ENCODE results near the gene MKI67.

The MKI67 gene

GRCh38 chr10:128161031-128161430 lies 34.8 kb upstream of the MKI67 start:
- H3K36me3 ChIP-seq (replicated peaks; ENCODE audit: insufficient read depth, low read length) = no peaks in the 10 kb centered on the region
- no peak overlapping the region for H2AFZ ChIP-seq (ENCODE audit: low read length)
- H3K27me3 ChIP-seq (replicated peaks; ENCODE audit: insufficient read depth, low read length) = no peaks in the 10 kb centered on the region
- no peaks in the 10 kb centered on the region for H3K9me3 ChIP-seq (replicated peaks; ENCODE audit: insufficient read depth, low read length)
- no peak overlapping the region for H3K4me3 ChIP-seq (ENCODE audit: low read length)
- H3F3A ChIP-seq (ENCODE audit: insufficient read depth, low read length) = no peaks in the 10 kb centered on the region
- DNase-seq = no peak
- H3K9me2 ChIP-seq (replicated peaks; ENCODE audit: insufficient read depth, low read length) = no peaks in the 10 kb centered on the region
- H4K20me1 ChIP-seq (ENCODE audit: insufficient read depth, low read length) = no peaks in the 10 kb centered on the region
- no peak overlapping the region for H3K4me2 ChIP-seq (ENCODE audit: low read depth, low read length)
- TF ChIP-seq CTCF (IDR thresholded peaks at IDR 0.05; ENCODE audit: low read length) (no peak), EZH2phosphoT487 (IDR thresholded peaks at IDR 0.05; ENCODE audit: low read length) (no peak), EZH2 (optimal IDR thresholded peaks at IDR 0.05; ENCODE audit: low read depth, low read length) (no peak)
- no peak overlapping the region for H3K9ac ChIP-seq (ENCODE audit: low read length)
- H3K27ac ChIP-seq (ENCODE audit: low read length) = no peak overlapping the region
- H3K79me2 ChIP-seq (ENCODE audit: low read length) = no peaks in the 10 kb centered on the region
- H3K4me1 ChIP-seq (ENCODE audit: low read length) = 0 out of 2 replicates have a peak, but pooled peaks cover 3% of the 10 kb centered on the region

GRCh38 chr10:128160297-128160711 lies 34.1 kb upstream of the MKI67 start:
- Histone ChIP-seq H3K9me3 (replicated peaks; ENCODE audit: insufficient read depth, low read length) (no peaks in the 10 kb centered on the region), H3K27me3 (replicated peaks; ENCODE audit: insufficient read depth, low read length) (no peaks in the 10 kb centered on the region), H3K36me3 (replicated peaks; ENCODE audit: insufficient read depth, low read length) (no peaks in the 10 kb centered on the region), H3K9me2 (replicated peaks; ENCODE audit: insufficient read depth, low read length) (no peaks in the 10 kb centered on the region), H3K27ac (ENCODE audit: low read length) (no peak overlapping the region), H3F3A (ENCODE audit: insufficient read depth, low read length) (no peaks in the 10 kb centered on the region), H2AFZ (ENCODE audit: low read length) (no peak overlapping the region), H3K4me2 (ENCODE audit: low read depth, low read length) (no peak overlapping the region), H3K9ac (ENCODE audit: low read length) (no peak overlapping the region), H3K4me3 (ENCODE audit: low read length) (no peak overlapping the region), H4K20me1 (ENCODE audit: insufficient read depth, low read length) (no peaks in the 10 kb centered on the region), H3K4me1 (ENCODE audit: low read length) (0 out of 2 replicates have a peak, but pooled peaks cover 3% of the 10 kb centered on the region), H3K79me2 (ENCODE audit: low read length) (no peaks in the 10 kb centered on the region)
- no peak for DNase-seq
- no peak for TF ChIP-seq EZH2phosphoT487 (IDR thresholded peaks at IDR 0.05; ENCODE audit: low read length)

GRCh38 chr10:128158021-128158795 lies 32.0 kb upstream of the MKI67 start:
- Histone ChIP-seq H3F3A (ENCODE audit: insufficient read depth, low read length) (no peaks in the 10 kb centered on the region), H3K9me3 (replicated peaks; ENCODE audit: insufficient read depth, low read length) (no peaks in the 10 kb centered on the region), H3K4me1 (ENCODE audit: low read length) (0 out of 2 replicates have a peak, but pooled peaks cover 3% of the 10 kb centered on the region), H3K79me2 (ENCODE audit: low read length) (no peaks in the 10 kb centered on the region), H3K27me3 (replicated peaks; ENCODE audit: insufficient read depth, low read length) (no peaks in the 10 kb centered on the region), H4K20me1 (ENCODE audit: insufficient read depth, low read length) (no peaks in the 10 kb centered on the region), H3K9me2 (replicated peaks; ENCODE audit: insufficient read depth, low read length) (no peaks in the 10 kb centered on the region), H3K27ac (ENCODE audit: low read length) (no peak overlapping the region), H3K4me3 (ENCODE audit: low read length) (no peak overlapping the region), H3K9ac (ENCODE audit: low read length) (no peak overlapping the region), H2AFZ (ENCODE audit: low read length) (no peak overlapping the region), H3K4me2 (ENCODE audit: low read depth, low read length) (no peak overlapping the region), H3K36me3 (replicated peaks; ENCODE audit: insufficient read depth, low read length) (no peaks in the 10 kb centered on the region)
- no peak for TF ChIP-seq EZH2 (optimal IDR thresholded peaks at IDR 0.05; ENCODE audit: low read depth, low read length)
- no peak for TF ChIP-seq CTCF (IDR thresholded peaks at IDR 0.05; ENCODE audit: low read length)
- TF ChIP-seq EZH2phosphoT487 (IDR thresholded peaks at IDR 0.05; ENCODE audit: low read length) = no peak
- DNase-seq = no peak
